Measurements from ENCODE around the gene PCGF6. TPM values are rescaled to one million over a fixed set of nuclear protein-coding genes. Genes with fewer than 3 reads are reported as not detected.
"Not testable (repeated sequence)": the region's sequence is repeated elsewhere in the genome, so short reads cannot be mapped to it uniquely, and the experiment has no call there.

PCGF6 gene
- total RNA-seq, 2 donors from 2014 or later = 9.6 to 37.9 TPM

DNA sequence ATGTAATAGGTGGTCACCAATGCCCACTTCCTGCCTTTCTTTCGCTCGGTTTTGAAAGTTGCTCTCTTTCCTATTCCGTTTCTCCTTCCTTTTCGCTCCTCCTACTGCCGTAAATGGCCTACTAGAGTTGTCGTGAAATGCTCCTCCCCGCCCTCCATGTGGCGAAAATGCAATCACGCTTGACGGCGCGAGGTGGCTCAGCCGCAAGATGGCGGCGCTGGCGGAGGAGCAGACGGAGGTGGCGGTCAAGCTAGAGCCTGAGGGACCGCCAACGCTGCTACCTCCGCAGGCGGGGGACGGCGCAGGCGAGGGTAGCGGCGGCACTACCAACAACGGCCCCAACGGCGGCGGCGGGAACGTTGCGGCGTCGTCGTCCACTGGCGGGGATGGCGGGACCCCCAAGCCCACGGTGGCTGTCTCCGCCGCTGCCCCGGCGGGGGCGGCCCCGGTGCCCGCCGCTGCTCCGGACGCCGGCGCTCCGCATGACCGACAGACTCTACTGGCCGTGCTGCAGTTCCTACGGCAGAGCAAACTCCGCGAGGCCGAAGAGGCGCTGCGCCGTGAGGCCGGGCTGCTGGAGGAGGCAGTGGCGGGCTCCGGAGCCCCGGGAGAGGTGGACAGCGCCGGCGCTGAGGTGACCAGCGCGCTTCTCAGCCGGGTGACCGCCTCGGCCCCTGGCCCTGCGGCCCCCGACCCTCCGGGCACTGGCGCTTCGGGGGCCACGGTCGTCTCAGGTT is 17.0 kb upstream of the PCGF6 start, which contains the start of gene TAF5:
TSS of gene TAF5 (plus strand) at position 195 of the 737 bp plus-strand sequence. CDS start at position 209, 14 bp downstream.
- no peaks in the 10 kb centered on the region for H3K36me3 ChIP-seq (replicated peaks in 1 of 2; ENCODE audit: insufficient read depth in 1 of 2, low read depth in 2 of 2)
- peak within 1 kb of the TSS; percentile 64 to 89 for H3K4me3 ChIP-seq
- 0 to 1% methylated on average over 18 to 76 of the region's 81 CpGs for WGBS, 2 donors
- intact Hi-C loops (cut with DNase I) = no loop called here
- H3K4me1 ChIP-seq = peaks cover 27% of the 10 kb centered on the region
- peak; percentile 96 for ATAC-seq
- peak; percentile 91 to 96 (median 92) for DNase-seq
- no peaks in the 10 kb centered on the region for H3K27me3 ChIP-seq
- TF ChIP-seq, protein P1, sequence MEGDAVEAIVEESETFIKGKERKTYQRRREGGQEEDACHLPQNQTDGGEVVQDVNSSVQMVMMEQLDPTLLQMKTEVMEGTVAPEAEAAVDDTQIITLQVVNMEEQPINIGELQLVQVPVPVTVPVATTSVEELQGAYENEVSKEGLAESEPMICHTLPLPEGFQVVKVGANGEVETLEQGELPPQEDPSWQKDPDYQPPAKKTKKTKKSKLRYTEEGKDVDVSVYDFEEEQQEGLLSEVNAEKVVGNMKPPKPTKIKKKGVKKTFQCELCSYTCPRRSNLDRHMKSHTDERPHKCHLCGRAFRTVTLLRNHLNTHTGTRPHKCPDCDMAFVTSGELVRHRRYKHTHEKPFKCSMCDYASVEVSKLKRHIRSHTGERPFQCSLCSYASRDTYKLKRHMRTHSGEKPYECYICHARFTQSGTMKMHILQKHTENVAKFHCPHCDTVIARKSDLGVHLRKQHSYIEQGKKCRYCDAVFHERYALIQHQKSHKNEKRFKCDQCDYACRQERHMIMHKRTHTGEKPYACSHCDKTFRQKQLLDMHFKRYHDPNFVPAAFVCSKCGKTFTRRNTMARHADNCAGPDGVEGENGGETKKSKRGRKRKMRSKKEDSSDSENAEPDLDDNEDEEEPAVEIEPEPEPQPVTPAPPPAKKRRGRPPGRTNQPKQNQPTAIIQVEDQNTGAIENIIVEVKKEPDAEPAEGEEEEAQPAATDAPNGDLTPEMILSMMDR (IDR thresholded peaks at IDR 0.05) = peak in 1 of 7 experiments; percentile 20
- peak; percentile 77 to 92 (median 88) for TF ChIP-seq POLR2A (IDR thresholded peaks at IDR 0.05)
- peak within 1 kb of the TSS; percentile 53 to 87 (median 77) for H3K27ac ChIP-seq
- no peaks in the 10 kb centered on the region for H3K9me3 ChIP-seq

DNA sequence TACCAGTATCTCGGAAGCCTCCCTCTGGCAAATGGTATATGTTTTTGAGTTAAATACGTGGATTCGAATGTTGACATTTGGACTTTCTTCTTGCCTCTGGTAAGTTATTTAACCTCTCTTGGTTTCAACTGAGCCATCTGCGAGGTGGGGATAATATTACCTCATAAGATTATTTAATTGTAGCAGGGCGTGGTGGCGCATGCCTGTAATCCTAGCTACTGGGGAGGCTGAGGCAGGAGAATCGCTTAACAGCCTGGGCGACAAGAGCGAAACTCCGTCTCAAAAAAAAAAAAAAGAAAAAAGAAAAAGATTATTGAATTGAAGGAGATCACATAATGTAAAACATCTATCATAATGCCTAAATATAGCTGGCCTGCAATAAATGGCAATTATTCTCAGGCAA is 16.4 kb upstream of the PCGF6 start:
- H3K9me3 ChIP-seq = no peaks in the 10 kb centered on the region
- intact Hi-C loops (cut with DNase I) = no loop called here
- peak; percentile 1 for ATAC-seq
- 40 to 42% methylated on average over 10 of the region's 10 CpGs for WGBS, 2 donors
- H3K36me3 ChIP-seq (replicated peaks in 1 of 2; ENCODE audit: insufficient read depth in 1 of 2, low read depth in 2 of 2) = no peaks in the 10 kb centered on the region
- TF ChIP-seq, protein P1 (IDR thresholded peaks at IDR 0.05) = no peak
- TF ChIP-seq POLR2A (IDR thresholded peaks at IDR 0.05) = no peak
- peaks cover 27% of the 10 kb centered on the region for H3K4me1 ChIP-seq
- H3K27ac ChIP-seq = peak overlapping the region; percentile 53 to 87 (median 77)
- H3K27me3 ChIP-seq = no peaks in the 10 kb centered on the region
- DNase-seq = no peak
- H3K4me3 ChIP-seq = peak overlapping the region; percentile 15 to 89

DNA sequence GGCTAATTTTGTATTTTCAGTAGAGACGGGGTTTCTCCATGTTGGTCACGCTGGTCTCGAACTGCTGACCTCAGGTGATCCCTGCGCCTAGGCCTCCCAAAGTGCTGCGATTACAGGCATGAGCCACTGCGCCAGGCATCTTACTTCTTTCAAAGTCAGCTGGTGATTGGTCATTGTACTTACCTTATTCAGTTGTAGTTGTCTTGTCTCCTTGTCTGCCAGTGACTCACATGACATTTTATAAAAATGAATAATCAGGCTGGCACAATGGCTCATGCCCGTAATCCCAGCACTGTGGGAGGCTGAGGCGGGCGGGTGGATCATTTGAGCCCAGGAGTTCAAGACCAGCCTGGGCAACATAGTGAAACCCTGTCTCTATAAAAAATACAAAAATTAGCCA is 9.9 kb upstream of the PCGF6 start:
- H3K4me1 ChIP-seq; intact Hi-C loops (cut with DNase I): not testable (repeated sequence)

DNA sequence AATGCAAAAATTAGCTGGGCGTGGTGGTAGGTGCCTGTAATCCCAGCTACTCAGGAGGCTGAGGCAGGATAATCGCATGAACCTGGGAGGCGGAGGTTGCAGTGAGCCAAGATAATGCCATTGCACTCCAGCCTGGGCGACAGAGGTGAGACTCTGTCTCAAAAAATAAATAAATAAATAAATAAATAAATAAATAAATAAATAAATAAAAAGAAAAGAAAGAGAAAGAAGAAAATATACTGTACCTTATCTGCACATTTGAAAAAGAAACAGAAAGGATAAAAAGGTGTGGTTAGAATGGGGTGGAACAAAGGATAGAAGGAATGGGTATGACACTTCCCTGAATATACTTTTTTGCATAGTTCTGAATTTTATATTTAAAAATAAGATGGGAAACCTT is 8.6 kb upstream of the PCGF6 start:
- H3K27ac ChIP-seq; H3K27me3 ChIP-seq; ATAC-seq; H3K36me3 ChIP-seq (replicated peaks in 1 of 2; ENCODE audit: insufficient read depth in 1 of 2, low read depth in 2 of 2); DNase-seq; H3K9me3 ChIP-seq; H3K4me3 ChIP-seq; intact Hi-C loops (cut with DNase I); H3K4me1 ChIP-seq: not testable (repeated sequence)
- 87 to 88% methylated on average over 4 of the region's 4 CpGs for WGBS, 2 donors

More for the DNA sequence above, 9.9 kb upstream of the PCGF6 start:
- H3K27me3 ChIP-seq; ATAC-seq; H3K9me3 ChIP-seq; DNase-seq; H3K4me3 ChIP-seq; H3K27ac ChIP-seq; H3K36me3 ChIP-seq (replicated peaks in 1 of 2; ENCODE audit: insufficient read depth in 1 of 2, low read depth in 2 of 2): not testable (repeated sequence)
- WGBS, 2 donors = 80 to 89% methylated on average over 9 of the region's 9 CpGs

- H3K4me1 ChIP-seq = peaks cover 5% of the 10 kb centered on the region
- intact Hi-C loops (cut with DNase I) = no loop called here
- ATAC-seq = no peak
- no peak overlapping the region for H3K4me3 ChIP-seq
- no peak for DNase-seq
- H3K36me3 ChIP-seq (replicated peaks in 1 of 2; ENCODE audit: insufficient read depth in 1 of 2, low read depth in 2 of 2) = no peaks in the 10 kb centered on the region
- TF ChIP-seq POLR2A (IDR thresholded peaks at IDR 0.05) = no peak
- TF ChIP-seq, protein P1 (IDR thresholded peaks at IDR 0.05) = no peak
- 68 to 75% methylated on average over 5 of the region's 5 CpGs for WGBS, 2 donors
- no peaks in the 10 kb centered on the region for H3K27me3 ChIP-seq
- no peak overlapping the region for H3K27ac ChIP-seq
- no peaks in the 10 kb centered on the region for H3K9me3 ChIP-seq
Observed at GRCh38 chr10:103355906-103356599, 5.1 kb upstream of the PCGF6 start.

DNA sequence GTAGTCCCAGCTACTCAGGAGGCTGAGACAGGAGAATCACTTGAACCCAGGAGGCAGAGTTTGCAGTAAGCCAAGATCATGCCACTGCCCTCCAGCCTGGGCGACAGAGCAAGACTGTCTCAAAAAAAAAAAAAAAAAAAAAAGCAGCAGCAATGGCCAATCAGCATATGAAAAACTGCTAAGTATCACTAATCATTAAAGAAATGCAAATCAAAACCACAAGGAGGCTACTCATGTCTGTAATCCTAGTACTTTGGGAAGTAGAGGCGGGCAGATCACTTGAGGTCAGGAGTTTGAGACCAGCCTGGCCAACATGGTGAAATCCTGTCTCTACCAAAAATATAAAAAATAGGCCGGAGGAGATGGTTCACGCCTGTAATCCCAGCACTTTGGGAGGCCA is 3.6 kb upstream of the PCGF6 start:
- peaks cover 12% of the 10 kb centered on the region for H3K4me1 ChIP-seq
- H3K9me3 ChIP-seq; H3K27me3 ChIP-seq; ATAC-seq; intact Hi-C loops (cut with DNase I); H3K36me3 ChIP-seq (replicated peaks in 1 of 2; ENCODE audit: insufficient read depth in 1 of 2, low read depth in 2 of 2); DNase-seq; H3K4me3 ChIP-seq; H3K27ac ChIP-seq: not testable (repeated sequence)
- 89 to 93% methylated on average over 4 of the region's 4 CpGs for WGBS, 2 donors

Measured in body of pancreas (tissue), 4 donors.